Fibroblast of lung (primary cell): ENCODE results near the gene RIMBP3B. TPM values are rescaled to one million over a fixed set of nuclear protein-coding genes. Genes with fewer than 3 reads are reported as not detected.
"Not testable (repeated sequence)": the region's sequence is repeated elsewhere in the genome, so short reads cannot be mapped to it uniquely, and the experiment has no call there.

Experiments
- DNase-seq, 2 donors: peaks; one replicate each; pipeline versions ENCODE4 v3.0.0 to v3.0.0-alpha.2; 2010; ENCODE audit warnings: low read depth in 2 of 2
- H2AFZ ChIP-seq: 2 replicates; pipeline ENCODE4 v1.5.1; 2012; ENCODE audit warnings: low read length, control low read depth, inconsistent platforms
- H3K27ac ChIP-seq: 2 replicates; pipeline ENCODE4 v1.5.1; 2011; ENCODE audit warnings: low read length, control low read depth; ENCODE audit not compliant: insufficient read depth
- H3K27me3 ChIP-seq: 2 replicates; pipeline ENCODE4 v1.5.1; 2011; ENCODE audit warnings: mild to moderate bottlenecking, low read length; ENCODE audit not compliant: control insufficient read depth, insufficient read depth
- H3K36me3 ChIP-seq: 2 replicates; pipeline ENCODE4 v1.5.1; 2011; ENCODE audit warnings: low read length; ENCODE audit not compliant: control insufficient read depth, insufficient read depth
- H3K4me1 ChIP-seq: 2 replicates; pipeline ENCODE4 v1.5.1; 2011; ENCODE audit warnings: low read length; ENCODE audit not compliant: control insufficient read depth, insufficient read depth; ENCODE audit errors: extremely low read depth
- H3K4me2 ChIP-seq: 2 replicates; pipeline ENCODE4 v1.5.1; 2011; ENCODE audit warnings: low read length, control low read depth; ENCODE audit not compliant: insufficient read depth; ENCODE audit errors: extremely low read depth
- H3K4me3 ChIP-seq, 4 experiments: fragments of 200-600 bp in 1 of 4; sonication (generic) in 1 of 4; replicated peaks in 1 of 4; 2 replicates each; pipeline ENCODE4 v1.5.1; 2011 to 2016; ENCODE audit warnings: low read length in 4 of 4, low read depth in 3 of 4, mild to moderate bottlenecking in 3 of 4, control low read depth in 2 of 4, inconsistent platforms in 1 of 4, mixed read lengths in 1 of 4; ENCODE audit not compliant: insufficient read depth in 1 of 4; ENCODE audit errors: control extremely low read depth in 1 of 4
- H3K79me2 ChIP-seq: 2 replicates; pipeline ENCODE4 v1.5.1; 2012; ENCODE audit warnings: mild to moderate bottlenecking, low read length, inconsistent platforms; ENCODE audit not compliant: control insufficient read depth, insufficient read depth
- H3K9ac ChIP-seq: 2 replicates; pipeline ENCODE4 v1.5.1; 2011; ENCODE audit warnings: mild to moderate bottlenecking, low read length, control low read depth; ENCODE audit not compliant: insufficient read depth
- H3K9me3 ChIP-seq: 2 replicates; pipeline ENCODE4 v1.5.1; 2012; ENCODE audit warnings: low read depth, low read length; ENCODE audit not compliant: control insufficient read depth, insufficient read depth
- H4K20me1 ChIP-seq: 2 replicates; pipeline ENCODE4 v1.5.1; 2011; ENCODE audit warnings: low read length; ENCODE audit not compliant: control insufficient read depth, insufficient read depth; ENCODE audit errors: extremely low read depth
- polyA plus RNA-seq, 2 donors: library from polyadenylated mRNA; depleted of rRNA in 1 of 2; stranded (reverse) in 1 of 2; unstranded in 1 of 2; fragments of >200 nt; gene quantifications; 2 replicates each; pipeline ENCODE4 v1.2.1, GENCODE V29; 2011 to 2012; ENCODE audit warnings: missing spikeins in 1 of 2
- total RNA-seq: library from RNA; depleted of rRNA; stranded (reverse); fragments of >200 nt; gene quantifications from 2 replicates; pipeline ENCODE4 v1.2.1, GENCODE V29; 2014

RIMBP3B gene
- total and polyA plus RNA-seq, 2 donors (not counting 1 experiment from before 2014, with no cell fraction given), result under 0.01 to 0.03 TPM

GRCh38 chr22:21435998-21436810 is 52.7 kb downstream of the RIMBP3B start:
- not testable (repeated sequence) for H3K27me3 ChIP-seq, H4K20me1 ChIP-seq, H3K9me3 ChIP-seq, H3K36me3 ChIP-seq, H3K9ac ChIP-seq, H3K4me1 ChIP-seq, H3K27ac ChIP-seq, H2AFZ ChIP-seq, H3K4me2 ChIP-seq, H3K79me2 ChIP-seq, H3K4me3 ChIP-seq, DNase-seq

DNA sequence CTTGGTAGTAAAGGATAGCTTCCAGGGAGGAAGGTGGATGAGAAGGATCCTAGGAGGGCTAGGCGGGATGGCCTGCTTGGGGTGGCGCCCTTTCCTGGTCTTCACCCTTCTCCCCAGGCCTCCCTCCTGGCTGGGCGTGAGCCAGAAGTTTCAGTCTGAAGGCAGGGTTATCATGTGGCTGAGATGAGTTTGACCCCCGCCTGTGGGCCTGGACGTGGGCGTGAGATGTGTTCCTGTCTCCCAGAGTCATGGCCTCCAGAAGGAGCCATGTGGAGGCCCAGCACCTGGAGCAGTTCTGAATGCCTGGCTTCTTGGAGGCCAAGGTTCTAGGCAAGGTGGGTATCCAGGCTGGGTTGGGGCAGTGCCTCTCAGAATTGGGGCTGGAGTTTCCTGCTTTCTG is 54.5 kb downstream of the RIMBP3B start:
- H3K36me3 ChIP-seq, H3K27me3 ChIP-seq, H2AFZ ChIP-seq, H3K79me2 ChIP-seq, H3K9ac ChIP-seq, H3K9me3 ChIP-seq, H3K4me2 ChIP-seq, H3K4me1 ChIP-seq, H3K27ac ChIP-seq, H3K4me3 ChIP-seq, H4K20me1 ChIP-seq, DNase-seq: not testable (repeated sequence)

Other genes with a start within 250 kb of the RIMBP3B start
- gene HIC2, start 33.6 kb downstream of the RIMBP3B start, total RNA-seq, result 1.8 and 2.3 TPM in 2 replicates
- gene HIC2, start 33.6 kb downstream of the RIMBP3B start, polyA plus RNA-seq, result 0.70 and 0.78 TPM in 2 replicates
- gene TMEM191C, start 83.6 kb downstream of the RIMBP3B start, total RNA-seq, result 0.51 and 2.6 TPM in 2 replicates
- gene TMEM191C, start 83.6 kb downstream of the RIMBP3B start, polyA plus RNA-seq, result 0.36 and 1.9 TPM in 2 replicates
- gene RIMBP3C, start 167.7 kb downstream of the RIMBP3B start, total RNA-seq, result under 0.01 and 0.50 TPM in 2 replicates
- gene RIMBP3C, start 167.7 kb downstream of the RIMBP3B start, polyA plus RNA-seq, result 0.02 and 0.03 TPM in 2 replicates
- 19.8 and 23.8 TPM in 2 replicates for gene UBE2L3, start 184.0 kb downstream of the RIMBP3B start, total RNA-seq
- 82.4 and 109 TPM in 2 replicates for gene UBE2L3, start 184.0 kb downstream of the RIMBP3B start, polyA plus RNA-seq
- 7.4 and 10.4 TPM in 2 replicates for gene YDJC, start 246.3 kb downstream of the RIMBP3B start, total RNA-seq
- gene YDJC, start 246.3 kb downstream of the RIMBP3B start, polyA plus RNA-seq, result 4.7 and 5.7 TPM in 2 replicates
- under 0.01 and 0.17 TPM in 2 replicates for gene CCDC116, start 249.0 kb downstream of the RIMBP3B start, total RNA-seq
- 0.03 and 0.06 TPM in 2 replicates for gene CCDC116, start 249.0 kb downstream of the RIMBP3B start, polyA plus RNA-seq